Heart left ventricle (tissue), 16 donors: ENCODE results near the gene SPSB1. TPM values are rescaled to one million over a fixed set of nuclear protein-coding genes. Genes with fewer than 3 reads are reported as not detected.

ENCODE experiments used
- ATAC-seq, 4 donors: fragments of 200-7000 bp; cut with Tn5 transposase; one replicate each; pipeline ENCODE4 v1.9.1; 2020 to 2022; ENCODE audit warnings: moderate library complexity in 4 of 4, mild to moderate bottlenecking in 3 of 4, moderate number of reproducible peaks in 1 of 4
- DNase-seq, 5 donors: peaks; one replicate each; pipeline ENCODE4 v3.0.0-alpha.2; 2020
- H3K27ac ChIP-seq, 12 donors: fragments of 200-600 bp; sonication (generic) in 4 of 12; one replicate each; pipeline versions ENCODE4 v1.5.0 to v1.8.0; 2016 to 2022; ENCODE audit warnings: mild to moderate bottlenecking in 2 of 12
- H3K27me3 ChIP-seq, 9 donors: fragments of 200-600 bp; sonication (generic) in 2 of 9; one replicate each; pipeline versions ENCODE4 v1.5.1 to v1.8.0; 2016 to 2022; ENCODE audit warnings: mild to moderate bottlenecking in 3 of 9
- H3K36me3 ChIP-seq, 9 donors: fragments of 200-600 bp; sonication (generic) in 2 of 9; one replicate each; pipeline versions ENCODE4 v1.5.0 to v1.8.0; 2018 to 2022; ENCODE audit warnings: mild to moderate bottlenecking in 2 of 9
- H3K4me1 ChIP-seq, 12 donors: fragments of 200-600 bp; sonication (generic) in 4 of 12; one replicate each; pipeline versions ENCODE4 v1.5.0 to v1.8.0; 2016 to 2022; ENCODE audit warnings: mild to moderate bottlenecking in 3 of 12
- H3K4me3 ChIP-seq, 12 donors: fragments of 200-600 bp; sonication (generic) in 4 of 12; one replicate each; pipeline versions ENCODE4 v1.5.0 to v1.8.0; 2017 to 2022; ENCODE audit warnings: mild to moderate bottlenecking in 9 of 12, moderate library complexity in 4 of 12
- H3K9me3 ChIP-seq, 12 donors: fragments of 200-600 bp; sonication (generic) in 4 of 12; one replicate each; pipeline versions ENCODE4 v1.5.0 to v1.8.0; 2016 to 2022; ENCODE audit warnings: mild to moderate bottlenecking in 1 of 12
- CTCF ChIP-seq, 12 donors: fragments of 200-600 bp; sonication (generic) in 4 of 12; IDR thresholded peaks; one replicate each; pipeline versions ENCODE4 v1.5.0 to v1.8.0; 2018 to 2022; ENCODE audit warnings: antibody characterized with exemption in 12 of 12, mild to moderate bottlenecking in 5 of 12
- POLR2A ChIP-seq, 2 donors: fragments of 450-650 bp; IDR thresholded peaks; one replicate each; pipeline ENCODE4 v1.6.1; 2017; ENCODE audit warnings: antibody characterized with exemption in 2 of 2, mild to moderate bottlenecking in 2 of 2, moderate library complexity in 2 of 2
- WGBS, 4 donors: extraction: QIAGEN DNeasy Blood & Tissue Kit in 2 of 4; methylation state at CpG; one replicate each; pipeline versions ENCODE4 v1.1.5 to v1.1.7; 2013 to 2018; 5-methylcytosine and 5-hydroxymethylcytosine counted together
- intact Hi-C, 10 donors: fragments of 100-400 bp; cut with DNase I; formaldehyde crosslinking; loops; one replicate each; pipeline versions ENCODE4 v1.11.1 to v1.14.2; 2022
- polyA plus RNA-seq, 2 donors: library from polyadenylated mRNA; stranded (reverse); fragments of 200-250 nt; gene quantifications; one replicate each; pipeline ENCODE4 v1.2.3, GENCODE V29; 2013
- total RNA-seq, 9 donors: library from RNA; depleted of rRNA in 2 of 9; stranded (reverse); fragments of >200 nt in 2 of 9; fragmentation: NEBNext Ultra II Directional in 3 of 9; extraction: Animal tissue kit (Norgen Biotek cat#: 25700) in 3 of 9; gene quantifications; one replicate each; pipeline versions ENCODE4 v1.1.0 to v1.2.4, GENCODE V29; 2016 to 2023
- donor health status: ischemic (EF 13 %, LVEDD 7.1; RV severe dilation, severe dysfunction).
- donor health status: healthy with polysubstance abuse.
- donor health status: DM: no; HTN: yes; CAD: no.
- donor health status: DM: no; HTN: no; CAD: no.
- donor health status: ischemic (EF 25% LVEDD 6.9; RV normal size, moderate dysfunction).
- donor health status: ischemic (EF 25% LVEDD 5.7; RV mildly dilated, moderate dysfunction).
- donor health status: healthy.
- donor health status: DM: yes; HTN: yes; CAD: no.
- donor health status: ischemic (EF 35%, LVEDD 5.7; RV mildly dilated, moderate dysfunction).
- donor health status: nonischemic (EF 11% LVEDD 7.7; RV severe dilation, severe dysfunction).
- donor health status: DM: yes; HTN: yes; CAD: no.
- donor health status: PGD.
- donor health status: ischemic (EF 29% LVEDD 5.4; RV normal size, mild dysfunction).
- donor health status: nonischemic (EF 23%, LVEDD 6.1; RV moderate dilation, normal function).

Gene SPSB1
- total and polyA plus RNA-seq, 11 donors, result 7.0 to 27.2 (median 9.2) TPM

- Histone ChIP-seq H3K9me3 (no peaks in the 10 kb centered on the region), H3K4me1 (peaks cover 0 to 28% (median 10%) of the 10 kb centered on the region in 12 donors), H3K27me3 (no peaks in the 10 kb centered on the region), H3K27ac (peak overlapping the region in 1 of 12 donors; percentile 38), H3K4me3 (no peak overlapping the region), H3K36me3 (peaks cover 0 to 19% (median 13%) of the 10 kb centered on the region in 9 donors)
- intact Hi-C loops, result no loop called here
- 80 to 87% (median 84%) methylated on average over 8 of the region's 8 CpGs for WGBS, 4 donors
- DNase-seq, result no peak
- peak in 3 of 4 donors; percentile 16 to 39 (median 20) for ATAC-seq
- no peak for TF ChIP-seq CTCF (IDR thresholded peaks at IDR 0.05)
- no peak for TF ChIP-seq POLR2A (IDR thresholded peaks at IDR 0.05)
These were observed 70.4 kb downstream of the SPSB1 start for GRCh38 chr1:9363061-9363471.

GRCh38 chr1:9366298-9366697 is 73.6 kb downstream of the SPSB1 start:
- intact Hi-C loops, result no loop called here
- Histone ChIP-seq H3K36me3 (peaks cover 0 to 21% (median 13%) of the 10 kb centered on the region in 9 donors), H3K27me3 (no peaks in the 10 kb centered on the region), H3K4me3 (no peak overlapping the region), H3K4me1 (peaks cover 0 to 25% (median 12%) of the 10 kb centered on the region in 12 donors), H3K27ac (no peak overlapping the region), H3K9me3 (no peaks in the 10 kb centered on the region)
- DNase-seq (no peak), ATAC-seq (no peak)
- no peak for TF ChIP-seq CTCF (IDR thresholded peaks at IDR 0.05)
- TF ChIP-seq POLR2A (IDR thresholded peaks at IDR 0.05), result no peak
- WGBS, 4 donors, result 93 to 95% (median 94%) methylated on average over 7 to 8 of the region's 8 CpGs

- H3K9me3 ChIP-seq, result no peaks in the 10 kb centered on the region
- H3K27me3 ChIP-seq, result no peaks in the 10 kb centered on the region
- H3K4me1 ChIP-seq, result peaks cover 0 to 24% (median 11%) of the 10 kb centered on the region in 12 donors
- no peak overlapping the region for H3K27ac ChIP-seq
- WGBS, 4 donors, result 94 to 96% (median 96%) methylated on average over 33 to 34 of the region's 34 CpGs
- TF ChIP-seq CTCF (IDR thresholded peaks at IDR 0.05), result no peak
- no peak for TF ChIP-seq POLR2A (IDR thresholded peaks at IDR 0.05)
- ATAC-seq, result no peak
- H3K36me3 ChIP-seq, result peaks cover 0 to 21% (median 13%) of the 10 kb centered on the region in 9 donors
- intact Hi-C loops, result no loop called here
- H3K4me3 ChIP-seq, result no peak overlapping the region
- no peak for DNase-seq
These were observed 74.5 kb downstream of the SPSB1 start for GRCh38 chr1:9366943-9367780.

- TF ChIP-seq CTCF (IDR thresholded peaks at IDR 0.05), result no peak
- no peak for TF ChIP-seq POLR2A (IDR thresholded peaks at IDR 0.05)
- H3K4me1 ChIP-seq, result peaks cover 0 to 26% (median 7%) of the 10 kb centered on the region in 12 donors
- DNase-seq (no peak), ATAC-seq (no peak)
- peaks cover 0 to 21% (median 13%) of the 10 kb centered on the region in 9 donors for H3K36me3 ChIP-seq
- 83 to 91% (median 87%) methylated on average over 8 to 9 of the region's 9 CpGs for WGBS, 4 donors
- H3K4me3 ChIP-seq, result no peak overlapping the region
- H3K9me3 ChIP-seq, result no peaks in the 10 kb centered on the region
- H3K27me3 ChIP-seq, result no peaks in the 10 kb centered on the region
- H3K27ac ChIP-seq, result no peak overlapping the region
- intact Hi-C loops, result no loop called here
These were observed 75.1 kb downstream of the SPSB1 start for GRCh38 chr1:9367806-9368205.
